GM19035 (cell line): Measurements from ENCODE around the gene IFI30.
A peak's percentile ranks its signal among the peaks of the same experiment; 100 is the strongest.
"Not testable (repeated sequence)": the region's sequence is repeated elsewhere in the genome, so short reads cannot be mapped to it uniquely, and the experiment has no call there.

Source experiments
- ATAC-seq: cut with Tn5 transposase; IDR thresholded peaks from one replicate; pipeline ENCODE4 v1.9.1; 2021; ENCODE audit not compliant: unreplicated experiment

Gene IFI30

GRCh38 chr19:18152442-18152816 is 21.2 kb upstream of the IFI30 start:
- peak; percentile 69 for ATAC-seq

- ATAC-seq: peak; percentile 72
Observed at GRCh38 chr19:18152817-18153555, 20.6 kb upstream of the IFI30 start, which contains the start of gene PIK3R2. PIK3R2 (plus strand) TSS chr19:18153163; CDS start chr19:18155880, 2,717 bp downstream.

GRCh38 chr19:18153556-18154134 is 20.0 kb upstream of the IFI30 start:
- ATAC-seq: no peak

- ATAC-seq: no peak
Observed at GRCh38 chr19:18155095-18156087, 18.2 kb upstream of the IFI30 start.

- ATAC-seq: no peak
Observed at GRCh38 chr19:18156268-18156667, 17.3 kb upstream of the IFI30 start.

GRCh38 chr19:18156841-18157464 is 16.7 kb upstream of the IFI30 start:
- no peak for ATAC-seq

GRCh38 chr19:18157465-18158063 is 16.0 kb upstream of the IFI30 start:
- no peak for ATAC-seq

GRCh38 chr19:18158467-18158866 is 15.1 kb upstream of the IFI30 start:
- no peak for ATAC-seq

- ATAC-seq: not testable (repeated sequence)
Observed at GRCh38 chr19:18159059-18159616, 14.5 kb upstream of the IFI30 start.

- ATAC-seq: no peak
Observed at GRCh38 chr19:18159810-18160209, 13.8 kb upstream of the IFI30 start.

- ATAC-seq: no peak
Observed at GRCh38 chr19:18160493-18160970, 13.1 kb upstream of the IFI30 start.

- ATAC-seq: peak; percentile 76
Observed at GRCh38 chr19:18160971-18161635, 12.5 kb upstream of the IFI30 start.

- no peak for ATAC-seq
Observed at GRCh38 chr19:18161636-18162002, 12.0 kb upstream of the IFI30 start.

- ATAC-seq: no peak
Observed at GRCh38 chr19:18164072-18164471, 9.5 kb upstream of the IFI30 start.

GRCh38 chr19:18165794-18166544 is 7.6 kb upstream of the IFI30 start:
- no peak for ATAC-seq

- no peak for ATAC-seq
Observed at GRCh38 chr19:18167011-18167410, 6.6 kb upstream of the IFI30 start.

GRCh38 chr19:18167975-18168645 is 5.5 kb upstream of the IFI30 start:
- ATAC-seq: no peak

- ATAC-seq: no peak
Observed at GRCh38 chr19:18168673-18169381, 4.8 kb upstream of the IFI30 start.
